Measurements from ENCODE around the gene TEX12.

Gene TEX12

GRCh38 chr11:112213753-112214152 lies 46.6 kb downstream of the TEX12 start:
- no peak for DNase-seq

- no peak for DNase-seq
Observed at GRCh38 chr11:112215621-112216020, 48.4 kb downstream of the TEX12 start.

DNA sequence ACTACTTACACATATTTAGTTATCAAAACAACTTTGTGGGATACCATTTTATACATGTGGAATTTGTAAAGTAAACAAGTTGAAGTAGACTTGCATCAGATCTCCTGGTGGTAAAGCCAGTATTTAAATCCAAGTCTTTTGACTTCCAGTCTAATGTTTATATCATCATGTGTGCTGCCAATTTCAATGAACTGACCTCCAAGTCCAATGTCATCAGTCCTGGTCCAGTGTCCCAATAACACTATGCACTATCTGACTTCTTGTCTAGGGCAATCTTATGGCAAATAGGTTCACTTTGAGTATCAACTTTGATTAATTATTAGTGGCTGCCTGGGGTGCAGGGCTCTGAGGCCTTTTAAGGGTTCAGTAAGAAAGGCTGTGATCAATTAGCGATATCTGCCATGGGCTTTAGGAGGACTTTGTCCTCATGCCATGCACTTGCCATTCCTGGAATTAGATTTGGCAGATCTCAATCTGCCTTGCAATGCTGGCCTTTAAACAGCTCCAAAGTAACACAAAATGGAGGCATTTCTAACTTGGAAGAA lies 49.5 kb downstream of the TEX12 start:
- DNase-seq, result no peak

GRCh38 chr11:112219476-112220232 lies 52.5 kb downstream of the TEX12 start:
- peak; percentile 76 for DNase-seq

- no peak for DNase-seq
Observed at GRCh38 chr11:112221274-112221835, 54.2 kb downstream of the TEX12 start.

Measured in RPMI8226 (cell line).